ENCODE results near the gene TWIST2.

TWIST2 gene

DNA sequence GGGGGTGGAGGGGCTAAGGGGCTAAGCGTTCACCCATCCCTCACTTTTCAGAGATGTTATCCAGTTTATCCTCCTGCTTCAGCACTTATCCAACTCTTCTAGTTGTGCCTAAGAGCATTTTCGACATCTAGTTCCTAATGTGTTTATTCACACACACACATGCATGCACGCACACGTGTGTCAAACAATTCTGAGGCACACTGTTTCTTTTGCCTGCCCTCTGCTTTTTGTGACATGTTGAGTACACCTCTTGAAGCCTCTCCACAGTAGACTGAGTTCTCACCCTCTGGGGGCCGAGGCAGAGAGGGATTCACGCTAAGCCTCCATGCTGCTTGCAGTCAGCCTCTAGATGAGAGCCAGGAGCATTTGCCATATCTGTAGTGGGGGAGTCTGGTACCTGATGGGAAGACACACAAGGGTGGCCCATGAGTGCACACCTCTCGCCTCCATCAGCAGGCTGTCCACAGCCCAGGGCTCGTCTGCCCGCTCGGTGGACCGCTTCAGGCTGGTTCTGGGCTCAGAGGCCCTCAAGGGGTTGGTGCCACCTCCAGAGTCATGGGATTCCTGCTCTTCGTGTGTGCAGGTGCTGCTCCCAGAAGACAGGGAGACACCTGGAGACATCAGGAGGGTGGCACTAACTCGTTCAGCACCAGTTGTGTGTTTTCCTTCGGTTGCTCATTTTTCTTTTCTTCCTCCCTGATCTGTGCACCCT, 11.9 kb downstream of the TWIST2 start:
- no peak for TF ChIP-seq SPI1 (IDR thresholded peaks at IDR 0.05; ENCODE audit: borderline replicate concordance, low read depth)
- TF ChIP-seq REST (IDR thresholded peaks at IDR 0.05; ENCODE audit: insufficient replicate concordance, low read depth) = no peak
- TF ChIP-seq, protein P1, sequence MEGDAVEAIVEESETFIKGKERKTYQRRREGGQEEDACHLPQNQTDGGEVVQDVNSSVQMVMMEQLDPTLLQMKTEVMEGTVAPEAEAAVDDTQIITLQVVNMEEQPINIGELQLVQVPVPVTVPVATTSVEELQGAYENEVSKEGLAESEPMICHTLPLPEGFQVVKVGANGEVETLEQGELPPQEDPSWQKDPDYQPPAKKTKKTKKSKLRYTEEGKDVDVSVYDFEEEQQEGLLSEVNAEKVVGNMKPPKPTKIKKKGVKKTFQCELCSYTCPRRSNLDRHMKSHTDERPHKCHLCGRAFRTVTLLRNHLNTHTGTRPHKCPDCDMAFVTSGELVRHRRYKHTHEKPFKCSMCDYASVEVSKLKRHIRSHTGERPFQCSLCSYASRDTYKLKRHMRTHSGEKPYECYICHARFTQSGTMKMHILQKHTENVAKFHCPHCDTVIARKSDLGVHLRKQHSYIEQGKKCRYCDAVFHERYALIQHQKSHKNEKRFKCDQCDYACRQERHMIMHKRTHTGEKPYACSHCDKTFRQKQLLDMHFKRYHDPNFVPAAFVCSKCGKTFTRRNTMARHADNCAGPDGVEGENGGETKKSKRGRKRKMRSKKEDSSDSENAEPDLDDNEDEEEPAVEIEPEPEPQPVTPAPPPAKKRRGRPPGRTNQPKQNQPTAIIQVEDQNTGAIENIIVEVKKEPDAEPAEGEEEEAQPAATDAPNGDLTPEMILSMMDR (IDR thresholded peaks at IDR 0.05; ENCODE audit: insufficient read depth, low read length) = no peak
- Histone ChIP-seq H3K27me3 (ENCODE audit: insufficient read depth, poor library complexity, severe bottlenecking) (no peaks in the 10 kb centered on the region), H3K4me3 (replicated peaks; ENCODE audit: insufficient read depth, low read length) (no peak overlapping the region), H3K27ac (replicated peaks) (no peak overlapping the region)
- DNase-seq (ENCODE audit: low read depth in 1 of 2, low spot score in 1 of 2) = no peak

DNA sequence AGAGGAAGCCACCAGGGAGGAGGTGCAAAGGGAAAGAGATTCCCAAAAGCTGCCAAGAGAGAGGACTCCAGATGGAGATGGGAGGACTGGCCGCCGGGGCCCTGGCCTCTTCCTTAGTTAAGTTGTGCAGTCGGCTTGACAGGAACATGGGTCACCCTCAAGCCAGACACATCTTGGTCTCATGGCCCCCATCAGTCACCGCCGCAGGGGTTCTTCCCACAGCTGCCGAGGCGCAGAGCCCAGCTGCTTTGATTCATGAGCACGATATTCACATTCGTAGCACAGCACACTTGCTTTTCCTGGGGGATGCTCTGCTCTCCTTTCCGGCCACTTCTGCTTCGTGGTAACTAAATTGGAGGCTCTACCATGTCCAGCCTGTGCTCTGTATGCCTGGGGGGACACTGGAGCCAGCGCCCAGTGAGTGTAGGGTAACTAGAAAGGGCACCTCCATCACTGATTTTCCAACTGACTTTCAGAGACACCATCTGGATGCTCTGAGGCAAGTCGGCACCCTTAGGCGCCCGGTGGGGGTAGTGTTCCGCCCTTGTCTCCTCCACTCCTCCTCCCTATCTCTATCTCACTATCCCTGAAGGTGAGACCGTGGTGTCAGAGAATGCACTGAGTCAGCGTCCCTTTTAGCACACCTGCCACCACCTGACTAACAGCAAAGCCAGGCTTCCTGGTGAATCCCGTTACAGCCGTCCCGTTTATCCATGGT, 13.3 kb downstream of the TWIST2 start:
- Histone ChIP-seq H3K27ac (replicated peaks) (no peak overlapping the region), H3K27me3 (ENCODE audit: insufficient read depth, poor library complexity, severe bottlenecking) (no peaks in the 10 kb centered on the region), H3K4me3 (replicated peaks; ENCODE audit: insufficient read depth, low read length) (no peak overlapping the region)
- DNase-seq (ENCODE audit: low read depth in 1 of 2, low spot score in 1 of 2) = no peak
- TF ChIP-seq, protein P1 (IDR thresholded peaks at IDR 0.05; ENCODE audit: insufficient read depth, low read length) = no peak
- TF ChIP-seq SPI1 (IDR thresholded peaks at IDR 0.05; ENCODE audit: borderline replicate concordance, low read depth) (no peak), GABPA (IDR thresholded peaks at IDR 0.05; ENCODE audit: low read depth) (no peak), POLR2AphosphoS5 (IDR thresholded peaks at IDR 0.05; ENCODE audit: low read depth) (no peak), REST (IDR thresholded peaks at IDR 0.05; ENCODE audit: insufficient replicate concordance, low read depth) (no peak)

GRCh38 chr2:238861766-238862315, 14.0 kb downstream of the TWIST2 start:
- no peak for DNase-seq (ENCODE audit: low read depth in 1 of 2, low spot score in 1 of 2)
- no peak overlapping the region for H3K27ac ChIP-seq (replicated peaks)
- no peaks in the 10 kb centered on the region for H3K27me3 ChIP-seq (ENCODE audit: insufficient read depth, poor library complexity, severe bottlenecking)
- no peak overlapping the region for H3K4me3 ChIP-seq (replicated peaks; ENCODE audit: insufficient read depth, low read length)
- TF ChIP-seq POLR2AphosphoS5 (IDR thresholded peaks at IDR 0.05; ENCODE audit: low read depth) (no peak), SPI1 (IDR thresholded peaks at IDR 0.05; ENCODE audit: borderline replicate concordance, low read depth) (no peak), GABPA (IDR thresholded peaks at IDR 0.05; ENCODE audit: low read depth) (no peak), REST (IDR thresholded peaks at IDR 0.05; ENCODE audit: insufficient replicate concordance, low read depth) (no peak)
- TF ChIP-seq, protein P1 (IDR thresholded peaks at IDR 0.05; ENCODE audit: insufficient read depth, low read length) = no peak

All from HL-60 (cell line).